Trophoblast cell (in vitro differentiated cells and primary cell): ENCODE measurements around the gene GRM2.

Experiments
- DNase-seq, 2 donors: peaks; one replicate each; pipeline ENCODE4 v3.0.0-alpha.2; 2016
- H2AFZ ChIP-seq: 2 replicates; pipeline ENCODE4 v1.6.1; 2013; ENCODE audit warnings: low read length, moderate library complexity, mild to moderate bottlenecking; ENCODE audit not compliant: insufficient read depth, poor library complexity
- H2AK5ac ChIP-seq: 2 replicates; pipeline ENCODE4 v1.6.1; 2013; ENCODE audit warnings: mild to moderate bottlenecking, low read length
- H2BK120ac ChIP-seq: 2 replicates; pipeline ENCODE4 v1.6.1; 2013; ENCODE audit warnings: low read length, mild to moderate bottlenecking, moderate library complexity; ENCODE audit not compliant: insufficient read depth, poor library complexity
- H2BK12ac ChIP-seq: 2 replicates; pipeline ENCODE4 v1.6.1; 2013; ENCODE audit warnings: mild to moderate bottlenecking, low read length, moderate library complexity
- H2BK5ac ChIP-seq: 2 replicates; pipeline ENCODE4 v1.6.1; 2013; ENCODE audit warnings: low read length, low read depth, moderate library complexity, mild to moderate bottlenecking; ENCODE audit not compliant: poor library complexity
- H3K14ac ChIP-seq: 2 replicates; pipeline ENCODE4 v1.6.1; 2013; ENCODE audit warnings: mild to moderate bottlenecking, low read length
- H3K18ac ChIP-seq: 2 replicates; pipeline ENCODE4 v1.6.1; 2013; ENCODE audit warnings: mild to moderate bottlenecking, low read length
- H3K23ac ChIP-seq: 2 replicates; pipeline ENCODE4 v1.6.1; 2013; ENCODE audit warnings: low read length
- H3K27ac ChIP-seq: 2 replicates; pipeline ENCODE4 v1.5.1; 2013; ENCODE audit warnings: low read depth, mild to moderate bottlenecking, inconsistent platforms, low read length, moderate library complexity
- H3K27me3 ChIP-seq: 2 replicates; pipeline ENCODE4 v1.6.1; 2013; ENCODE audit warnings: inconsistent platforms, mild to moderate bottlenecking, low read length, moderate library complexity; ENCODE audit not compliant: insufficient read depth
- H3K36me3 ChIP-seq, 2 experiments: 1 replicate in 1 of 2; 2 replicates in 1 of 2; pipeline ENCODE4 v1.6.1; 2013; ENCODE audit warnings: low read length in 2 of 2, mild to moderate bottlenecking in 2 of 2, moderate library complexity in 1 of 2; ENCODE audit not compliant: insufficient read depth in 2 of 2, control insufficient read depth in 1 of 2
- H3K4ac ChIP-seq: 2 replicates; pipeline ENCODE4 v1.6.1; 2013; ENCODE audit warnings: low read depth, mild to moderate bottlenecking, low read length, moderate library complexity
- H3K4me1 ChIP-seq, 2 experiments: 1 replicate in 1 of 2; 2 replicates in 1 of 2; pipeline ENCODE4 v1.6.1; 2013; ENCODE audit warnings: low read length in 2 of 2, mild to moderate bottlenecking in 2 of 2, moderate library complexity in 1 of 2; ENCODE audit not compliant: insufficient read depth in 2 of 2, control insufficient read depth in 1 of 2
- H3K4me2 ChIP-seq: 2 replicates; pipeline ENCODE4 v1.6.1; 2013; ENCODE audit warnings: inconsistent platforms, mild to moderate bottlenecking, low read length, moderate library complexity
- H3K4me3 ChIP-seq: 2 replicates; pipeline ENCODE4 v1.5.1; 2013; ENCODE audit warnings: mild to moderate bottlenecking, low read depth, low read length, inconsistent platforms
- H3K79me1 ChIP-seq: one replicate; pipeline ENCODE4 v1.6.1; 2013; ENCODE audit warnings: low read length
- H3K79me2 ChIP-seq: 2 replicates; pipeline ENCODE4 v1.6.1; 2013; ENCODE audit warnings: low read length, mild to moderate bottlenecking; ENCODE audit not compliant: control insufficient read depth, insufficient read depth, poor library complexity
- H3K9ac ChIP-seq: 2 replicates; pipeline ENCODE4 v1.6.1; 2013; ENCODE audit warnings: mild to moderate bottlenecking, low read length
- H3K9me3 ChIP-seq: 2 replicates; pipeline ENCODE4 v1.6.1; 2013; ENCODE audit warnings: low read depth, mild to moderate bottlenecking, control low read depth, inconsistent platforms, low read length; ENCODE audit not compliant: insufficient read depth
- H4K12ac ChIP-seq: 2 replicates; pipeline ENCODE4 v1.6.1; 2013; ENCODE audit warnings: low read depth, mild to moderate bottlenecking, low read length, moderate library complexity
- H4K8ac ChIP-seq: 2 replicates; pipeline ENCODE4 v1.6.1; 2013; ENCODE audit warnings: low read depth, mild to moderate bottlenecking, low read length, moderate library complexity
- H4K91ac ChIP-seq: one replicate; pipeline ENCODE4 v1.6.1; 2013; ENCODE audit warnings: low read depth, mild to moderate bottlenecking, low read length, moderate library complexity
- WGBS: extraction: QIAGEN DNeasy Blood & Tissue Kit; methylation state at CpG from one replicate; pipeline ENCODE4 v1.1.7; 2013; ENCODE audit warnings: missing lambda C conversion rate; ENCODE audit not compliant: insufficient read length, insufficient coverage; ENCODE audit errors: extremely low coverage; 5-methylcytosine and 5-hydroxymethylcytosine counted together

Gene GRM2

GRCh38 chr3:51720292-51721061 lies 13.6 kb downstream of the GRM2 start:
- Histone ChIP-seq H4K91ac (no peak overlapping the region), H3K27me3 (no peaks in the 10 kb centered on the region), H4K12ac (no peak overlapping the region), H3K36me3 (no peaks in the 10 kb centered on the region), H3K9me3 (no peaks in the 10 kb centered on the region), H3K18ac (no peak overlapping the region), H2BK12ac (no peak overlapping the region), H2BK120ac (no peak overlapping the region), H2BK5ac (no peak overlapping the region), H2AK5ac (no peak overlapping the region), H3K4me1 (no peaks in the 10 kb centered on the region), H3K23ac (no peak overlapping the region), H4K8ac (no peak overlapping the region), H3K4me3 (no peak overlapping the region), H3K79me2 (no peaks in the 10 kb centered on the region), H3K4ac (no peak overlapping the region), H3K27ac (no peak overlapping the region), H2AFZ (no peak overlapping the region), H3K9ac (no peak overlapping the region), H3K79me1 (no peaks in the 10 kb centered on the region), H3K14ac (no peak overlapping the region), H3K4me2 (no peak overlapping the region)
- WGBS, result no CpG with 5 or more reads among the region's 12 CpGs
- no peak for DNase-seq

- Histone ChIP-seq H3K4ac (no peak overlapping the region), H2BK12ac (no peak overlapping the region), H3K18ac (no peak overlapping the region), H2BK5ac (no peak overlapping the region), H3K27me3 (no peaks in the 10 kb centered on the region), H2AFZ (no peak overlapping the region), H4K12ac (no peak overlapping the region), H3K9ac (no peak overlapping the region), H3K36me3 (no peaks in the 10 kb centered on the region), H2AK5ac (no peak overlapping the region), H4K91ac (no peak overlapping the region), H3K4me1 (no peaks in the 10 kb centered on the region), H3K9me3 (no peaks in the 10 kb centered on the region), H3K23ac (no peak overlapping the region), H3K4me2 (no peak overlapping the region), H3K79me1 (no peaks in the 10 kb centered on the region), H2BK120ac (no peak overlapping the region), H3K14ac (no peak overlapping the region), H3K27ac (no peak overlapping the region), H3K4me3 (no peak overlapping the region), H4K8ac (no peak overlapping the region), H3K79me2 (no peaks in the 10 kb centered on the region)
- DNase-seq, result no peak
- WGBS, result no CpG with 5 or more reads among the region's 8 CpGs
Measured at GRCh38 chr3:51721062-51721745, 14.3 kb downstream of the GRM2 start.

- peak in 1 of 2 donors; percentile 38 for DNase-seq
- H3K9ac ChIP-seq, result no peak overlapping the region
- WGBS, result no CpG with 5 or more reads among the region's 4 CpGs
Measured at GRCh38 chr3:51722362-51722761, 15.5 kb downstream of the GRM2 start.

GRCh38 chr3:51727500-51727899 lies 20.6 kb downstream of the GRM2 start:
- Histone ChIP-seq H3K27me3 (no peaks in the 10 kb centered on the region), H4K12ac (no peak overlapping the region), H3K4me1 (no peaks in the 10 kb centered on the region), H3K79me1 (no peaks in the 10 kb centered on the region), H3K18ac (no peak overlapping the region), H3K4me3 (no peak overlapping the region), H3K79me2 (no peaks in the 10 kb centered on the region), H3K23ac (no peak overlapping the region), H2BK5ac (no peak overlapping the region), H3K14ac (no peak overlapping the region), H4K8ac (no peak overlapping the region), H3K4ac (no peak overlapping the region), H3K27ac (no peak overlapping the region), H2BK12ac (no peak overlapping the region), H3K4me2 (no peak overlapping the region), H4K91ac (no peak overlapping the region), H2AK5ac (no peak overlapping the region), H2BK120ac (no peak overlapping the region), H3K9ac (no peak overlapping the region), H2AFZ (no peak overlapping the region), H3K36me3 (no peaks in the 10 kb centered on the region), H3K9me3 (no peaks in the 10 kb centered on the region)
- DNase-seq, result no peak

More at GRCh38 chr3:51722362-51722761, 15.5 kb downstream of the GRM2 start:
- Histone ChIP-seq H3K4ac (no peak overlapping the region), H3K4me2 (no peak overlapping the region), H2AFZ (no peak overlapping the region), H2BK5ac (no peak overlapping the region), H2AK5ac (no peak overlapping the region), H3K9me3 (no peaks in the 10 kb centered on the region), H4K91ac (no peak overlapping the region), H3K4me1 (no peaks in the 10 kb centered on the region), H2BK120ac (no peak overlapping the region), H4K8ac (no peak overlapping the region), H3K27me3 (no peaks in the 10 kb centered on the region), H3K18ac (no peak overlapping the region), H3K27ac (no peak overlapping the region), H3K79me1 (no peaks in the 10 kb centered on the region), H4K12ac (no peak overlapping the region), H3K23ac (no peak overlapping the region), H2BK12ac (no peak overlapping the region), H3K14ac (no peak overlapping the region), H3K36me3 (no peaks in the 10 kb centered on the region), H3K79me2 (no peaks in the 10 kb centered on the region), H3K4me3 (no peak overlapping the region)
